ENCODE measurements around the gene ZNF492. TPM values are rescaled to one million over a fixed set of nuclear protein-coding genes. Genes with fewer than 3 reads are reported as not detected.

ZNF492 gene
- total RNA-seq, 1 donor from 2014 or later, result 4.1 TPM

Small RNA genes within 50 kb of the gene (small RNA-seq; reads per million reads assigned to genes)
- not detected for gene AC011467.2

Other genes starting within 250 kb of the ZNF492 start
- 3.7 TPM for gene ZNF98, start 212.0 kb upstream of the ZNF492 start, total RNA-seq
- gene ZNF99, start 149.8 kb downstream of the ZNF492 start, total RNA-seq, result 0.41 TPM
- not detected for gene ZNF723, start 198.0 kb downstream of the ZNF492 start, total RNA-seq

Measured in frontal cortex (tissue), 1 donor.